ENCODE data around the gene MLLT3. TPM values are rescaled to one million over a fixed set of nuclear protein-coding genes. Genes with fewer than 3 reads are reported as not detected.

MLLT3 gene
- total RNA-seq, 4 donors from 2014 or later, result 9.4 to 38.2 (median 30.2) TPM

- WGBS, 2 donors (ENCODE audit: low coverage in 1 of 2), result 44 to 45% methylated on average over 3 of the region's 3 CpGs
- TF ChIP-seq EP300 (IDR thresholded peaks at IDR 0.05; ENCODE audit: low read depth) (no peak), POLR2AphosphoS5 (IDR thresholded peaks at IDR 0.05) (peak in 2 of 3 donors; percentile 17 to 56), POLR2A (IDR thresholded peaks at IDR 0.05) (no peak)
- TF ChIP-seq, protein P1, sequence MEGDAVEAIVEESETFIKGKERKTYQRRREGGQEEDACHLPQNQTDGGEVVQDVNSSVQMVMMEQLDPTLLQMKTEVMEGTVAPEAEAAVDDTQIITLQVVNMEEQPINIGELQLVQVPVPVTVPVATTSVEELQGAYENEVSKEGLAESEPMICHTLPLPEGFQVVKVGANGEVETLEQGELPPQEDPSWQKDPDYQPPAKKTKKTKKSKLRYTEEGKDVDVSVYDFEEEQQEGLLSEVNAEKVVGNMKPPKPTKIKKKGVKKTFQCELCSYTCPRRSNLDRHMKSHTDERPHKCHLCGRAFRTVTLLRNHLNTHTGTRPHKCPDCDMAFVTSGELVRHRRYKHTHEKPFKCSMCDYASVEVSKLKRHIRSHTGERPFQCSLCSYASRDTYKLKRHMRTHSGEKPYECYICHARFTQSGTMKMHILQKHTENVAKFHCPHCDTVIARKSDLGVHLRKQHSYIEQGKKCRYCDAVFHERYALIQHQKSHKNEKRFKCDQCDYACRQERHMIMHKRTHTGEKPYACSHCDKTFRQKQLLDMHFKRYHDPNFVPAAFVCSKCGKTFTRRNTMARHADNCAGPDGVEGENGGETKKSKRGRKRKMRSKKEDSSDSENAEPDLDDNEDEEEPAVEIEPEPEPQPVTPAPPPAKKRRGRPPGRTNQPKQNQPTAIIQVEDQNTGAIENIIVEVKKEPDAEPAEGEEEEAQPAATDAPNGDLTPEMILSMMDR (IDR thresholded peaks at IDR 0.05), result peak; percentile 28 to 66 (median 47)
- in situ Hi-C loops (cut with MboI; ENCODE audit: low pct_ligation_motif_present in 1 of 4, low pct_unique_long_range_greater_than_20kb in 1 of 4, low sequenced_read_pairs in 3 of 4), result no loop called here
- Histone ChIP-seq H3K4me3 (no peak overlapping the region), H3K27ac (peak overlapping the region; percentile 37 to 59 (median 48)), H3K9me3 (no peaks in the 10 kb centered on the region), H3K36me3 (no peaks in the 10 kb centered on the region), H3K4me1 (peaks cover 7 to 51% (median 30%) of the 10 kb centered on the region in 4 donors), H3K27me3 (no peaks in the 10 kb centered on the region)
- intact Hi-C loops (cut with DNase I; ENCODE audit: low total_unique reads), result no loop called here
- no peak for DNase-seq
Measured at GRCh38 chr9:20611691-20612287, 10.5 kb downstream of the MLLT3 start.

- no peak for TF ChIP-seq POLR2A (IDR thresholded peaks at IDR 0.05)
- TF ChIP-seq EP300 (IDR thresholded peaks at IDR 0.05; ENCODE audit: low read depth), result no peak
- TF ChIP-seq POLR2AphosphoS5 (IDR thresholded peaks at IDR 0.05), result no peak
- TF ChIP-seq, protein P1 (IDR thresholded peaks at IDR 0.05), result no peak
- Histone ChIP-seq H3K27me3 (no peaks in the 10 kb centered on the region), H3K9me3 (no peaks in the 10 kb centered on the region), H3K4me1 (peaks cover 10 to 63% (median 40%) of the 10 kb centered on the region in 4 donors), H3K4me3 (no peak overlapping the region), H3K27ac (peak overlapping the region in 1 of 4 donors; percentile 10), H3K36me3 (no peaks in the 10 kb centered on the region)
- in situ Hi-C loops (cut with MboI; ENCODE audit: low pct_ligation_motif_present in 1 of 4, low pct_unique_long_range_greater_than_20kb in 1 of 4, low sequenced_read_pairs in 3 of 4), result no loop called here
- no peak for DNase-seq
- 55 to 63% methylated on average over 2 of the region's 2 CpGs for WGBS, 2 donors (ENCODE audit: low coverage in 1 of 2)
- intact Hi-C loops (cut with DNase I; ENCODE audit: low total_unique reads), result no loop called here
Measured at GRCh38 chr9:20610591-20610990, 11.7 kb downstream of the MLLT3 start.

- WGBS, 2 donors (ENCODE audit: low coverage in 1 of 2), result 48 to 68% methylated on average over 5 of the region's 5 CpGs
- Histone ChIP-seq H3K27ac (no peak overlapping the region), H3K36me3 (no peaks in the 10 kb centered on the region), H3K4me1 (peaks cover 14 to 83% (median 51%) of the 10 kb centered on the region in 4 donors), H3K27me3 (no peaks in the 10 kb centered on the region), H3K9me3 (no peaks in the 10 kb centered on the region), H3K4me3 (no peak overlapping the region)
- intact Hi-C loops (cut with DNase I; ENCODE audit: low total_unique reads), result loop anchor here (5.0 kb wide), 1 partner anchor 256 kb away; no protein-coding TSS in a partner anchor
- no peak for DNase-seq
- in situ Hi-C loops (cut with MboI; ENCODE audit: low pct_ligation_motif_present in 1 of 4, low pct_unique_long_range_greater_than_20kb in 1 of 4, low sequenced_read_pairs in 3 of 4), result no loop called here
- TF ChIP-seq POLR2AphosphoS5 (IDR thresholded peaks at IDR 0.05) (no peak), EP300 (IDR thresholded peaks at IDR 0.05; ENCODE audit: low read depth) (no peak), POLR2A (IDR thresholded peaks at IDR 0.05) (no peak)
- TF ChIP-seq, protein P1 (IDR thresholded peaks at IDR 0.05), result no peak
Measured at GRCh38 chr9:20608582-20608981, 13.7 kb downstream of the MLLT3 start.

DNA sequence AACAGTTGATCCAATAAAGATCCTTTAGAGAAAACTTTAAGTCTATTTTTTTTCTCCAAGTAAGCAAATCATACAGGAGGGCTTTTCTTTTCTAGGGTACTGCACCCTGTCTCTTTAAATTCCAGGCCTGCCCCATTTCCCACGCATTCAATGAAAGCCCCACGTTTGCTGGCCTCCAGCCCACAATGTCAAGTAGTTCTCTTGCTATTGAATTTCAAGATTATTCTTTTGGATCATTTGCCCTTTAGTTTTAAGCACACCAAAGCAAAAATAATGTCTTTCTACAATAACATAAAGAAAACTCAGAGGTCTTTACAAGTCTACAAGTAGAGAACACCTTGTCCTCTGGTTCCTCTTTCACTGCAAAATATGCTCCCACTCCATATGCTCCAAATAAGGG is 15.6 kb downstream of the MLLT3 start:
- 13 to 48% methylated on average over 2 of the region's 2 CpGs for WGBS, 2 donors (ENCODE audit: low coverage in 1 of 2)
- H3K27ac ChIP-seq, result peak overlapping the region in 3 of 4 donors; percentile 15 to 44 (median 42)
- H3K27me3 ChIP-seq, result no peaks in the 10 kb centered on the region
- H3K4me1 ChIP-seq, result peaks cover 19 to 85% (median 59%) of the 10 kb centered on the region in 4 donors
- TF ChIP-seq EP300 (IDR thresholded peaks at IDR 0.05; ENCODE audit: low read depth) (no peak), POLR2A (IDR thresholded peaks at IDR 0.05) (no peak)
- TF ChIP-seq, protein P1 (IDR thresholded peaks at IDR 0.05), result no peak
- intact Hi-C loops (cut with DNase I; ENCODE audit: low total_unique reads) (loop anchor here (5.0 kb wide), 1 partner anchor 254 kb away; no protein-coding TSS in a partner anchor), in situ Hi-C loops (cut with MboI; ENCODE audit: low pct_ligation_motif_present in 1 of 4, low pct_unique_long_range_greater_than_20kb in 1 of 4, low sequenced_read_pairs in 3 of 4) (no loop called here)
- H3K4me3 ChIP-seq, result no peak overlapping the region
- no peak for DNase-seq
- no peaks in the 10 kb centered on the region for H3K36me3 ChIP-seq
- no peaks in the 10 kb centered on the region for H3K9me3 ChIP-seq
